Astrocyte (in vitro differentiated cells and primary cell): ENCODE data around the gene PGC. TPM values are rescaled to one million over a fixed set of nuclear protein-coding genes. Genes with fewer than 3 reads are reported as not detected.

Experiments
- DNase-seq: peaks from one replicate; pipeline ENCODE4 v3.0.0-alpha.2; 2010; ENCODE audit warnings: low read depth
- FAIRE-seq: peaks from 2 replicates; lab custom pipeline; 2011; peaks lifted over from hg19 to GRCh38; lab: Jason Lieb, UNC
- H2AFZ ChIP-seq: 2 replicates; pipeline ENCODE4 v1.6.0; 2012; ENCODE audit warnings: low read depth, low read length, inconsistent platforms
- H3K27ac ChIP-seq: 2 replicates; pipeline ENCODE4 v1.5.1; 2011; ENCODE audit warnings: low read depth, low read length, inconsistent platforms
- H3K27me3 ChIP-seq: 2 replicates; pipeline ENCODE4 v1.6.0; 2011; ENCODE audit warnings: low read length, inconsistent platforms; ENCODE audit not compliant: insufficient read depth
- H3K36me3 ChIP-seq: 2 replicates; pipeline ENCODE4 v1.5.1; 2011; ENCODE audit warnings: low read length, inconsistent platforms; ENCODE audit not compliant: insufficient read depth
- H3K4me1 ChIP-seq: 2 replicates; pipeline ENCODE4 v1.5.1; 2011; ENCODE audit warnings: low read length, inconsistent platforms; ENCODE audit not compliant: insufficient read depth
- H3K4me2 ChIP-seq: 2 replicates; pipeline ENCODE4 v1.6.0; 2012; ENCODE audit warnings: low read length, inconsistent platforms
- H3K4me3 ChIP-seq: 2 replicates; pipeline ENCODE4 v1.5.1; 2011; ENCODE audit warnings: low read depth, mild to moderate bottlenecking, low read length, inconsistent platforms; ENCODE audit not compliant: insufficient read depth
- H3K79me2 ChIP-seq: 2 replicates; pipeline ENCODE4 v1.6.0; 2012; ENCODE audit warnings: mild to moderate bottlenecking, low read length, inconsistent platforms; ENCODE audit not compliant: insufficient read depth
- H3K9ac ChIP-seq: 2 replicates; pipeline ENCODE4 v1.6.0; 2012; ENCODE audit warnings: mild to moderate bottlenecking, low read length, inconsistent platforms
- H3K9me3 ChIP-seq: 2 replicates; pipeline ENCODE4 v1.5.1; 2012; ENCODE audit warnings: low read depth, mild to moderate bottlenecking, low read length, inconsistent platforms; ENCODE audit not compliant: insufficient read depth
- H4K20me1 ChIP-seq: 2 replicates; pipeline ENCODE4 v1.6.0; 2012; ENCODE audit warnings: low read length, inconsistent platforms; ENCODE audit not compliant: insufficient read depth
- H3K27ac Mint-ChIP-seq: one replicate; pipeline ENCODE4 v1.8.0; 2021; ENCODE audit warnings: mild to moderate bottlenecking, mixed read lengths; ENCODE audit not compliant: unreplicated experiment
- H3K27me3 Mint-ChIP-seq: one replicate; pipeline ENCODE4 v1.8.0; 2021; ENCODE audit warnings: low read depth, mixed read lengths; ENCODE audit not compliant: unreplicated experiment
- H3K36me3 Mint-ChIP-seq: one replicate; pipeline ENCODE4 v1.8.0; 2021; ENCODE audit warnings: low read depth, mixed read lengths; ENCODE audit not compliant: unreplicated experiment
- H3K4me1 Mint-ChIP-seq: one replicate; pipeline ENCODE4 v1.8.0; 2021; ENCODE audit warnings: low read depth, mixed read lengths; ENCODE audit not compliant: unreplicated experiment
- H3K4me3 Mint-ChIP-seq: one replicate; pipeline ENCODE4 v1.8.0; 2021; ENCODE audit warnings: mild to moderate bottlenecking, moderate library complexity, mixed read lengths; ENCODE audit not compliant: unreplicated experiment
- H3K9me3 Mint-ChIP-seq: one replicate; pipeline ENCODE4 v1.8.0; 2021; ENCODE audit warnings: mild to moderate bottlenecking, mixed read lengths; ENCODE audit not compliant: unreplicated experiment
- EZH2 ChIP-seq: IDR thresholded peaks from 2 replicates; pipeline ENCODE4 v1.6.1; 2012; ENCODE audit warnings: mild to moderate bottlenecking, low read length, inconsistent platforms; ENCODE audit not compliant: insufficient read depth
- total RNA-seq: library from RNA; stranded (reverse); gene quantifications from 2 replicates; pipeline ENCODE4 v1.2.1, GENCODE V29; 2021
- TF ChIP-seq, protein P1 (sequence below): IDR thresholded peaks from 2 replicates; pipeline ENCODE4 v1.5.1; 2011; ENCODE audit warnings: low read depth, mild to moderate bottlenecking, inconsistent platforms, low read length, moderate library complexity; ENCODE audit not compliant: insufficient read depth

PGC gene
- total RNA-seq, 1 donor from 2014 or later: not detected

DNA sequence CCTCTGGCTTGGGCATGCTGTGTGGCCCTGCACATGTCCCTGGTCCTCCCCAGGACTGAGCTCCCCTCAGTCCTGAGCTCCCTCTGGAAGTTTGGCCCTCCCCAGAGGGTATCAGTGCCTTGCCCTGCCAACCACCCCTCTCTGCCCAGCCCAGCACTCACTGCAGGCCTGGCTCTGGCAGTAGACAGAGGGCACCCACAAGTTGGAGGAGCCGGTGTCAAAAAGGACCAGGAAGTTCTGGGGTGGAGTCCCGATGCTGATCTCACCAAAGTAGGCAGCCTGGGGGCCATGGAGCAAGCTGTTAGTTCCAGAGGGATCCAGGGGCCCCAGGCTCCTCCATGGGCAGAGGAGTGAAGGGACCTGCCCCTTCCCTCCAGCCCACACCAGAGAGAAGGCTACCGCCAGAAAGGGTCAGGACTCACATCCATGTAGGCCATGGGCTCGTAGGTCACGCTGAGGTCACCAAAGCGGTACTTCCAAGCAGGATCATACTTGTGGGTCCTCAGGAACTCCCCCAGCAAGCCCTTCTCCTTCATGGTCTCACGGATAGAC lies 2.9 kb downstream of the PGC start:
- no peak overlapping the region for H3K27ac Mint-ChIP-seq

DNA sequence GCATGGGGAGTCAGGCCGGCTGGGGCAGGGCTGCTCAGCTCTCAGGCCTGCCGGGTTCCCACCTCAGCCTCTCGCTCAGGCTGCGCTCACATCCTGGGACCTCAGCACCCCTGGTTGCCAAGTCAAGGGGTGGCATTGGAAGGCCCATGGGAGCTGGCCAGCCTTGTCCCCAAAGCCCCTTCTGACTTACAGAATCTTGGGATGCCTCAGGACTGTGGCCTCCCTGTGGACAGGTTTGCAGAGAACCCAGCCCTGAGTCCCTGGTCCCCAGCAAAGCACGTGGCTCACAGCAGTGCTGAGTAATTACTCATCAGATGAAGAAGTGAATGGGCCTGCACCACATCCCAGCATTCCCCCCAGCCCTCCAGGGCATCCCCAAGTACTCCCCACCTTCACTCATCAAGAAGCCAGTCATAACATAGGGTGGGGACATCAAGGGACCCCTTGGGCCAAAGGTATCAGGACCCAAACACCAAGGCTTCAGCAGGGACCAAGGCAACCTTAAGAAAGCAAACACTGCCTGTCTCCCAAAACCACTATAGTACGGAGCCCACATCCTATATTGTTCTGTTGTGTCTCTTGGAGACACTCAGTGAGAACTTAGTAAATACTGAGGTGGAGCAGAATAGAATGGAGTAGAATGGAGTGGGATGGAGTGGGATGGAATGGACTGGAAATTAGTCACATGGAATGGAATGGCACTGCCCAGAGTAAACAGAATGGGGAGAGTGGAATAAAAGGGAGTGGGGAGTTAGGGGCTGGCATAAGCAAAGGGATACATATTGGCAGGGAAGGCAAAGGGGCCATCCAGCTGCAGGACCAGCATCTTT lies 3.6 kb downstream of the PGC start:
- no peaks in the 10 kb centered on the region for H3K36me3 ChIP-seq
- H3K27me3 ChIP-seq: peaks cover 2% of the 10 kb centered on the region
- no peak overlapping the region for H3K4me3 ChIP-seq
- H3K27ac ChIP-seq: no peak overlapping the region
- Mint-ChIP-seq H3K4me1 (peaks cover 7% of the 10 kb centered on the region), H3K27ac (no peak overlapping the region), H3K36me3 (no peaks in the 10 kb centered on the region), H3K27me3 (peaks cover 22% of the 10 kb centered on the region), H3K4me3 (no peak overlapping the region), H3K9me3 (peaks cover 6% of the 10 kb centered on the region)
- peaks cover 3% of the 10 kb centered on the region for H3K4me1 ChIP-seq
- no peak overlapping the region for H3K4me2 ChIP-seq
- TF ChIP-seq, protein P1, sequence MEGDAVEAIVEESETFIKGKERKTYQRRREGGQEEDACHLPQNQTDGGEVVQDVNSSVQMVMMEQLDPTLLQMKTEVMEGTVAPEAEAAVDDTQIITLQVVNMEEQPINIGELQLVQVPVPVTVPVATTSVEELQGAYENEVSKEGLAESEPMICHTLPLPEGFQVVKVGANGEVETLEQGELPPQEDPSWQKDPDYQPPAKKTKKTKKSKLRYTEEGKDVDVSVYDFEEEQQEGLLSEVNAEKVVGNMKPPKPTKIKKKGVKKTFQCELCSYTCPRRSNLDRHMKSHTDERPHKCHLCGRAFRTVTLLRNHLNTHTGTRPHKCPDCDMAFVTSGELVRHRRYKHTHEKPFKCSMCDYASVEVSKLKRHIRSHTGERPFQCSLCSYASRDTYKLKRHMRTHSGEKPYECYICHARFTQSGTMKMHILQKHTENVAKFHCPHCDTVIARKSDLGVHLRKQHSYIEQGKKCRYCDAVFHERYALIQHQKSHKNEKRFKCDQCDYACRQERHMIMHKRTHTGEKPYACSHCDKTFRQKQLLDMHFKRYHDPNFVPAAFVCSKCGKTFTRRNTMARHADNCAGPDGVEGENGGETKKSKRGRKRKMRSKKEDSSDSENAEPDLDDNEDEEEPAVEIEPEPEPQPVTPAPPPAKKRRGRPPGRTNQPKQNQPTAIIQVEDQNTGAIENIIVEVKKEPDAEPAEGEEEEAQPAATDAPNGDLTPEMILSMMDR: no peak
- no peak for TF ChIP-seq EZH2
- no peaks in the 10 kb centered on the region for H4K20me1 ChIP-seq
- H3K79me2 ChIP-seq: no peaks in the 10 kb centered on the region
- DNase-seq: no peak
- FAIRE-seq: no peak
- H3K9me3 ChIP-seq: no peaks in the 10 kb centered on the region
- H2AFZ ChIP-seq: no peak overlapping the region
- no peak overlapping the region for H3K9ac ChIP-seq

More for the DNA sequence above, 2.9 kb downstream of the PGC start:
- Mint-ChIP-seq H3K9me3 (peaks cover 6% of the 10 kb centered on the region), H3K27me3 (peaks cover 23% of the 10 kb centered on the region), H3K4me1 (peaks cover 3% of the 10 kb centered on the region), H3K4me3 (no peak overlapping the region), H3K36me3 (no peaks in the 10 kb centered on the region)
- H3K9ac ChIP-seq: no peak overlapping the region
- DNase-seq: no peak
- H3K4me1 ChIP-seq: no peaks in the 10 kb centered on the region
- H3K27ac ChIP-seq: no peak overlapping the region
- H4K20me1 ChIP-seq: no peaks in the 10 kb centered on the region
- H3K27me3 ChIP-seq: peaks cover 2% of the 10 kb centered on the region
- no peak overlapping the region for H3K4me2 ChIP-seq
- H3K36me3 ChIP-seq: no peaks in the 10 kb centered on the region
- no peaks in the 10 kb centered on the region for H3K79me2 ChIP-seq
- no peak overlapping the region for H2AFZ ChIP-seq
- H3K4me3 ChIP-seq: no peak overlapping the region
- TF ChIP-seq EZH2: no peak
- TF ChIP-seq, protein P1: no peak
- no peaks in the 10 kb centered on the region for H3K9me3 ChIP-seq
- FAIRE-seq: no peak
